ENCODE results near the gene CCDC28B. TPM values are rescaled to one million over a fixed set of nuclear protein-coding genes. Genes with fewer than 3 reads are reported as not detected.

CCDC28B gene
- total RNA-seq, 4 donors from 2014 or later: 2.2 to 7.6 (median 5.2) TPM

- 88 to 94% methylated on average over 3 of the region's 3 CpGs for WGBS, 2 donors
- Histone ChIP-seq H3K4me3 (replicated peaks in 1 of 3) (no peak overlapping the region), H3K36me3 (peaks cover 60% of the 10 kb centered on the region in 2 donors), H3K27ac (no peak overlapping the region), H3K9me3 (no peaks in the 10 kb centered on the region), H3K4me1 (peaks cover 3 to 10% of the 10 kb centered on the region in 2 donors), H3K27me3 (no peaks in the 10 kb centered on the region)
- intact Hi-C loops (cut with DNase I): no loop called here
- TF ChIP-seq CTCF (IDR thresholded peaks at IDR 0.05): no peak
- no peak for TF ChIP-seq POLR2A (IDR thresholded peaks at IDR 0.05)
- no peak for DNase-seq
These were observed 4.9 kb upstream of the CCDC28B start for GRCh38 chr1:32195531-32195930.

- H3K4me1 ChIP-seq: peaks cover 5 to 13% of the 10 kb centered on the region in 2 donors
- no peaks in the 10 kb centered on the region for H3K27me3 ChIP-seq
- H3K27ac ChIP-seq: no peak overlapping the region
- H3K4me3 ChIP-seq (replicated peaks in 1 of 3): no peak overlapping the region
- peaks cover 54 to 55% of the 10 kb centered on the region in 2 donors for H3K36me3 ChIP-seq
- intact Hi-C loops (cut with DNase I): no loop called here
- no peak for DNase-seq
- TF ChIP-seq POLR2A (IDR thresholded peaks at IDR 0.05): no peak
- TF ChIP-seq CTCF (IDR thresholded peaks at IDR 0.05): no peak
- no peaks in the 10 kb centered on the region for H3K9me3 ChIP-seq
These were observed 4.2 kb upstream of the CCDC28B start for GRCh38 chr1:32195972-32196823.

GRCh38 chr1:32197074-32197473 is 3.3 kb upstream of the CCDC28B start:
- Histone ChIP-seq H3K4me3 (replicated peaks in 1 of 3) (no peak overlapping the region), H3K36me3 (peaks cover 46% of the 10 kb centered on the region in 2 donors), H3K27me3 (no peaks in the 10 kb centered on the region), H3K9me3 (no peaks in the 10 kb centered on the region), H3K4me1 (peaks cover 12 to 21% of the 10 kb centered on the region in 2 donors), H3K27ac (no peak overlapping the region)
- TF ChIP-seq POLR2A (IDR thresholded peaks at IDR 0.05) (no peak), CTCF (IDR thresholded peaks at IDR 0.05) (no peak)
- intact Hi-C loops (cut with DNase I): no loop called here
- WGBS, 2 donors: 80 to 100% methylated on average over 1 of the region's 1 CpG
- DNase-seq: no peak

GRCh38 chr1:32197837-32198236 is 2.6 kb upstream of the CCDC28B start:
- no peak overlapping the region for H3K27ac ChIP-seq
- 63 to 80% methylated on average over 6 of the region's 6 CpGs for WGBS, 2 donors
- DNase-seq: no peak
- H3K36me3 ChIP-seq: peaks cover 38% of the 10 kb centered on the region in 2 donors
- no peaks in the 10 kb centered on the region for H3K9me3 ChIP-seq
- H3K4me1 ChIP-seq: peaks cover 12 to 25% of the 10 kb centered on the region in 2 donors
- no peaks in the 10 kb centered on the region for H3K27me3 ChIP-seq
- intact Hi-C loops (cut with DNase I): no loop called here
- H3K4me3 ChIP-seq (replicated peaks in 1 of 3): no peak overlapping the region
- no peak for TF ChIP-seq CTCF (IDR thresholded peaks at IDR 0.05)
- no peak for TF ChIP-seq POLR2A (IDR thresholded peaks at IDR 0.05)
